GM12892 (cell line): ENCODE measurements around the gene DLGAP1.

Experiments
- DNase-seq: peaks from one replicate; pipeline ENCODE4 v3.0.0; 2011; ENCODE audit not compliant: insufficient read length
- FAIRE-seq: peaks from 2 replicates; lab custom pipeline; 2011; peaks lifted over from hg19 to GRCh38; lab: Jason Lieb, UNC
- POLR2A ChIP-seq: IDR thresholded peaks from 2 replicates; pipeline ENCODE4 v1.6.1; 2011; ENCODE audit warnings: low read depth, low read length, control low read depth
- POLR2AphosphoS5 ChIP-seq: IDR thresholded peaks from 2 replicates; pipeline ENCODE4 v1.6.1; 2011; ENCODE audit warnings: low read depth, low read length, control low read depth
- TAF1 ChIP-seq: IDR thresholded peaks from 2 replicates; pipeline ENCODE4 v1.6.1; 2011; ENCODE audit warnings: low read depth, mild to moderate bottlenecking, control low read depth, low read length, borderline replicate concordance

The DLGAP1 gene

GRCh38 chr18:4142876-4143275 is 312.2 kb downstream of the DLGAP1 start:
- DNase-seq (no peak), FAIRE-seq (no peak)
- TF ChIP-seq TAF1 (no peak), POLR2AphosphoS5 (no peak), POLR2A (no peak)

GRCh38 chr18:4134700-4135099 is 320.4 kb downstream of the DLGAP1 start:
- FAIRE-seq (no peak), DNase-seq (no peak)
- TF ChIP-seq TAF1 (no peak), POLR2AphosphoS5 (no peak), POLR2A (no peak)

DNA sequence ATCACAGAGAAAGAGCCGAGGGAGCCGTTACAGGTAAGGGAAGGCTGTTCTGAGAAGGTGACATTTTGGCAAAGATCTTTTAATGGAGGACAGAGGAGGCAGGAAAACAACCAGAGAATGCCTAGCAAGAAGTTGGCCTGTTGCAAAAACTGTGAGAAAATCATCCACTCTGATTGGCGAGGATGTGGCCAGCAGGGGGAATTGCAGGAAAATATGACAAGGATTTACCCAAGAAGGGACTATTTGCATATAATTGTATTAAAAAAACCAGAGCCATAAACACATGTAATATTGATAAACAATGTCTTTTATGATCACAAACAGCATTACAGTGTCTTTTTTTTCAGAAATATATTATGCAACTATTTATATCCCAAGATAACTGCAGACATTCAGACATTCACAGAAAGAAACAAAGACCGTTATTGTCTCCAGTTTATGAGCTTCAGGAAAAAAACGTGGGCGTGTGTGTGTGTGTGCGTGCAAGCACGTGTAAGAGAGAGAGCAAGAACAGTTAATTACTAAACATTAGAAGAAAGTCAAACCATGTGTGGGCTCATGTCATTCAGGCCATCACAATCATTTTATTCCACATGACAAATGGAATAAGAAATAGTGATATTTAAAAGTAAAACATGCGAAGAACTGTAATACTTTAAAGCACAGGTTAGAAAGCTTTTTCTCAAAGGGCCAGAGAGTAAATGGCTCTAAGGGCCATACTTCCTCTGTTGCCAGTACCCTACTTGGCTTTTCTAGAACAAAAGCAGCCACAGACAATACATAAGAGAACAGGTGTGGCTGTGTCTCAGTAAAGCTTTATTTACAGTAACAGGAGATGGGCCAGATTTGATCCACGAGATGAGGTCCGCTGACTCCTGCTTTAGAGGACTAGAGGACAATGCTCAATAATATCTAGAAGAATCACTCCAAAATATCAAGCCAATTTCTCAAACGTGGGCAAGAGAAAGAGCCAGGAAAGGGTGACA is 324.1 kb downstream of the DLGAP1 start:
- no peak for DNase-seq
- TF ChIP-seq POLR2AphosphoS5 (no peak), TAF1 (no peak), POLR2A (no peak)
- FAIRE-seq: no peak

GRCh38 chr18:4126939-4127338 is 328.2 kb downstream of the DLGAP1 start:
- TF ChIP-seq POLR2A (no peak), TAF1 (no peak), POLR2AphosphoS5 (no peak)
- DNase-seq (no peak), FAIRE-seq (no peak)

DNA sequence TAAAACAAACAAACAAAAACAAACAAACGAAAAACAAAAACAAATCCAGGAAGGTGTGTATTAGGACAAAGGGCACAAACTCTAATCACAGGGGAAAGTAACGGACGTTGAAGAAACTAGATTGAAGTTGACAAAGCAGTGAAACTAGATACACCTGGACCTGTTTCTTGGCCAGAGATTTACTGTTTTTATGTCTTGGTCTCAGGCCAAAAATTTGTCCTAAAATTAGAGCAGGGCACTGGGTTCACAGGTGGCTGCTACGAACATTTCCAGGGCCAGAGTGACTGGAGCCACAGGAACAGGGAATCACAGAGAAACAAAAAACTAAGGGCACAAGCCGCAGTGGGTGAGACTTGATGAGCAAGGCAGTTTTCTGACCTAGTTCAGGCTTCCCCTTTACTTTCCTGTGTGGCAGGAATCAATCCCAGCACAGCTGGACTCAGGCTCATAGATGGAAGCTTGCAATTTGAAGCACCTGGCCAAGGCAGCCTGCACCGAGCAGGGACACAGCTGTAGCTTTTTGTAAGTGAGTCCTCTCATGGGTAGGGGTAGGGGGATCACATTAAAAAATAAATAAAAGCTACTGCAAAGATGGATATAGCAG is 329.4 kb downstream of the DLGAP1 start:
- DNase-seq: no peak
- no peak for TF ChIP-seq TAF1
- TF ChIP-seq POLR2AphosphoS5: no peak
- TF ChIP-seq POLR2A: no peak
- no peak for FAIRE-seq

- DNase-seq (no peak), FAIRE-seq (no peak)
Observed at GRCh38 chr18:4125224-4125623, 329.9 kb downstream of the DLGAP1 start.

GRCh38 chr18:4119813-4120212 is 335.3 kb downstream of the DLGAP1 start:
- no peak for TF ChIP-seq POLR2A
- DNase-seq: no peak
- FAIRE-seq: no peak

More at GRCh38 chr18:4125224-4125623, 329.9 kb downstream of the DLGAP1 start:
- TF ChIP-seq TAF1: no peak
- no peak for TF ChIP-seq POLR2A
- no peak for TF ChIP-seq POLR2AphosphoS5

DNA sequence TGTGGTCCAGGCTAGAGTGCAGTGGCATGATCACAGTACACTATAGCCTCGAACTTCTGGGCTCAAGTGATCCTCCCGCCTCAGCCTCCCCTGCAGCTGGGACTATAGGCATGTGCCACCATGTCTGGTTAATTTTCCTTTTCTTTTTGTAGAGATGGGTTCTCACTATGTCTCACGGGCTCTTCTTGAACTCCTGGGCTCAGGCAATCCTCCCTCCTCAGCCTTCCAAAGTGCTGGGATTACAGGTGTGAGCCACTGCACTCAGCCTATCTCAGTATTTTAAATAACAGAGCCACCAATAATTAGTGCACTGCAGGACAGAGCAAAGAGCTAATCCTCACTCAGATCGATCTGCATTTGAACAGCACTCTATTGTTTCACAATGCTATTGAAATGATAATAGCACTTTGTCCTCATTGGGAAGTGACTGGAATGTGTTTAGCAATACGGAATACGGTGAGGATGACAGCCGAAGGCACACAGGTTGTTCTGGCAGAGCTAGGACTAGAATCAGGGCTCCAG is 335.9 kb downstream of the DLGAP1 start:
- TF ChIP-seq POLR2AphosphoS5 (no peak), POLR2A (no peak), TAF1 (no peak)
- DNase-seq (no peak), FAIRE-seq (no peak)

- DNase-seq (no peak), FAIRE-seq (no peak)
- no peak for TF ChIP-seq TAF1
- no peak for TF ChIP-seq POLR2A
- TF ChIP-seq POLR2AphosphoS5: no peak
Observed at GRCh38 chr18:4108016-4108415, 347.1 kb downstream of the DLGAP1 start.

- no peak for TF ChIP-seq TAF1
- no peak for TF ChIP-seq POLR2AphosphoS5
- no peak for TF ChIP-seq POLR2A
- DNase-seq (no peak), FAIRE-seq (no peak)
Observed at GRCh38 chr18:4107049-4107467, 348.0 kb downstream of the DLGAP1 start.

DNA sequence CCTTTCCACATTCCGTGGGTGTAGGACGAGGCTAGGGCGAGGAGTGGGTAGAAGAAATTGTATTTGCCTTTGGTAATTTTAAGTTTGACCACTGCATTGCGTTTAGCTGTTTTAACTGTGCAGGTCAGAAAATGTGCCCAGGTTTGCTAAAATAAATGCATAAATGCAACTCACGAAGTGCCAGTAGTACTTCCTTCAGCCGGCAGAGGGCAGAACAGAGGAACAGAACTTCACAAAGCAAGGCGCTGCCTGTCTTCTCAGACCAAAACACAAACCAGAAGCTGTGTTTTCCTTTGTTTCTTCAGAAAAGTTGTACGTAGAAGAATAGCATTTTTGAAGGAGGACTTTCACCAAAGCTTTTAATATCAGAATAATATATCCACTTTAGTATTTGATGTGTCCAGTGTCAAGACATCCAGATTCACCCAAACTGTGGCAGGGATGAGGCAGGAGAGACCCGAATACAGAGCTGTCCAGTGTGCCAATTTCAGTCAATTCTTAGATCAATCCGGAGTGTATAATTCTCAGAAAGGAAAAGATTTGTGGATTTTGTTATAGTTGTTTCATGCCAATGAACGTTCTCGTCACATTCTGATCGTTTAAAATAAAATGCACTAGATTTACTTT is 348.6 kb downstream of the DLGAP1 start:
- DNase-seq (peak; percentile 8), FAIRE-seq (peak; percentile 5)
- no peak for TF ChIP-seq POLR2A
- TF ChIP-seq TAF1: no peak
- TF ChIP-seq POLR2AphosphoS5: no peak

GRCh38 chr18:4102901-4103300 is 352.2 kb downstream of the DLGAP1 start:
- TF ChIP-seq POLR2A: no peak
- no peak for TF ChIP-seq TAF1
- TF ChIP-seq POLR2AphosphoS5: no peak
- FAIRE-seq (no peak), DNase-seq (no peak)
